Embryonic facial prominence (tissue), 1 donor: ENCODE results near the gene GP5.

ENCODE experiments used
- DNase-seq: peaks from one replicate; pipeline ENCODE4 v3.0.0-alpha.2; 2016; ENCODE audit errors: extremely low spot score

The GP5 gene, protein sequence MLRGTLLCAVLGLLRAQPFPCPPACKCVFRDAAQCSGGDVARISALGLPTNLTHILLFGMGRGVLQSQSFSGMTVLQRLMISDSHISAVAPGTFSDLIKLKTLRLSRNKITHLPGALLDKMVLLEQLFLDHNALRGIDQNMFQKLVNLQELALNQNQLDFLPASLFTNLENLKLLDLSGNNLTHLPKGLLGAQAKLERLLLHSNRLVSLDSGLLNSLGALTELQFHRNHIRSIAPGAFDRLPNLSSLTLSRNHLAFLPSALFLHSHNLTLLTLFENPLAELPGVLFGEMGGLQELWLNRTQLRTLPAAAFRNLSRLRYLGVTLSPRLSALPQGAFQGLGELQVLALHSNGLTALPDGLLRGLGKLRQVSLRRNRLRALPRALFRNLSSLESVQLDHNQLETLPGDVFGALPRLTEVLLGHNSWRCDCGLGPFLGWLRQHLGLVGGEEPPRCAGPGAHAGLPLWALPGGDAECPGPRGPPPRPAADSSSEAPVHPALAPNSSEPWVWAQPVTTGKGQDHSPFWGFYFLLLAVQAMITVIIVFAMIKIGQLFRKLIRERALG

GRCh38 chr3:194399166-194399565, at the start of gene GP5:
TSS of gene GP5 (minus strand) at chr3:194399266. CDS start at chr3:194398282, 984 bp downstream.
- DNase-seq: no peak

GRCh38 chr3:194447657-194448056, 48.6 kb upstream of the GP5 start:
- no peak for DNase-seq

GRCh38 chr3:194447161-194447560, 48.1 kb upstream of the GP5 start:
- no peak for DNase-seq

GRCh38 chr3:194446754-194447153, 47.7 kb upstream of the GP5 start:
- DNase-seq: no peak

DNA sequence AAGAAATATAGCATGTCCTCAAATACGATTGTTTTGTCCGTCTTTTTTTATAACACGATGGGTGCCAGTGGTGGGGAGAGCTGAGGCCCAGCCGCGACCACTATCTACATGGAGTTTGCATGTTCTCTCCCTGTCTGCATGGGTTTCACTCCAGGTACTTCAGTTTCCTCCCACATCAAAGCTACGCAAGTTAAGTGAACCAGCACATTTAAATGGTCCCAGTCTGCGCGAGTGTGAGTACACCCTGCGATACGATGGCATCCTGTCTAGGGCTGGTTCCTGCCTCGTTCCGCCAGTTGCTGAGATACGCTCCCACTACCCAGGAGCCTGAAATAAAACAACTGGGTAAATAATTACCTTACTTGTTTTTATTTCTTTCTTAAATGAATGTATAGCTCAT, 47.1 kb upstream of the GP5 start:
- DNase-seq: no peak

DNA sequence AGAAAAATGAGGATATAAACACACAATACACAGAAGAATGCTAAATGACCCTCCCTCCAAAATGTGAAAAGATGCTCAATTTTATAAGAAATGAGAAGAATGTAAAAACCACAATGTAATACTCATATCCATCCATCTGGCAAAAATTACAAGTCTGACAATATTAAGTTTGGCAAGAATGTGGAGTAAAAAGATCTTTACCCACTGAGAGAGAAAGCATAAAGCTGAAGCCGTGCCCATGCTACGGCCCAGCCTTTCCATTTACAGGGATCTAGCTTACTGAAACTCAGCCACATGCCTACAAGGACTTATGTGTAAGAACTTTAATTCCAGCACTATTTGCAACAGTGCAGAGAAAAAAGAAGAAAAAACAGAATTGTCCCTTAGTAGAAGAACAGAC, 44.8 kb upstream of the GP5 start:
- peak; percentile 17 for DNase-seq

- no peak for DNase-seq
Measured at GRCh38 chr3:194440756-194441155, 41.7 kb upstream of the GP5 start.

DNA sequence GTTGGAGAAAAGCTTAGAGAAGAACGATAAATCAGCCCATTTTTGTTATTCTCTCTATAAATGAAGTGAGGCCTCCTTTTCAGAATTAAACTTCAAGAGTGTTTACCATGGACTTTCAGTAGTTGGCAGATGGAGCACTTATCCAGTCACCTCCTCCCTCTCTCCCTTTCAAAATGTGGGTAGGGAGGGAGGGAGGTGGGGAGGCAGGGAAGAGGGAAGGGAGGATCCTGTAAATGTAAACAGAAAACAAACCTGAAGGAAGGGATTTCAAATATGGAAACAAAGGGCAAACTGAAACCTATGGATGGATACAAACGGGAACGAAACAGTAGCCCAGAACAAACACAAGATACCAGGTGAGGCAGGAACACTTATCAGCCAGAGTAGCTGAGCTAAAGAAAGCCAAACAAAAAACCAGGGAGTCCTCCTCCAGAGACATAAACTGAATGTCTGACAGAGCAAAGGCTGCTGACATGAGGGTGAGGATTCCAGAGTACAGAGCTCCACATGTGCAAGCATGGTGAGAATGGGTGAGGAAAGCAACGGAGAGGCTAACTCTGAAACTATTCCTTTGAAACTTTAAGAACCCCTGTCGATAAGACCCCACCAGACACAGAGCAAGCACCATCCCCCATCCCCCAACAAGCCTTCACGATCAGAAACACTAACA, 41.0 kb upstream of the GP5 start:
- no peak for DNase-seq

GRCh38 chr3:194434503-194434902, 35.4 kb upstream of the GP5 start:
- no peak for DNase-seq

- no peak for DNase-seq
Measured at GRCh38 chr3:194431554-194431953, 32.5 kb upstream of the GP5 start.

GRCh38 chr3:194425399-194425798, 26.3 kb upstream of the GP5 start:
- no peak for DNase-seq

GRCh38 chr3:194424953-194425352, 25.9 kb upstream of the GP5 start:
- no peak for DNase-seq

GRCh38 chr3:194424373-194424772, 25.3 kb upstream of the GP5 start:
- DNase-seq: no peak

DNA sequence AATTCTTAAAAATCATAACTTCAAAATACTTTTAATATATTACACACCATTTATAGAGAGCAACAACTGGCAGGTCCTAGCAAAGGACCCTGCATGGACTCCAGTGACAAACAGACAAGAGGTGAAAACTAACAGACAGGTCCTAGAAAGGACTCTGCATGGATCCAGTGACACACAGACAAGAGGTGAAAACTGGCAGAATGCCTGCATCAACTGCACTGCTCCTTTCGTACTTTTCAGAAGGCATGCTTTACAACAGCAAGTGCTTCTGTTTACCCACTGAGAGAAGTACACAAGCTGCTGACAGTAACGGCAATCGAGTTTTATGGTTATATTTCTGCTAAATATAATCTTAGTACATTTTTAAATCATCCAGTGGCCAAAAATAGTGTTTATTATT, 24.3 kb upstream of the GP5 start:
- DNase-seq: no peak

- DNase-seq: no peak
Measured at GRCh38 chr3:194422188-194422587, 23.1 kb upstream of the GP5 start.

DNA sequence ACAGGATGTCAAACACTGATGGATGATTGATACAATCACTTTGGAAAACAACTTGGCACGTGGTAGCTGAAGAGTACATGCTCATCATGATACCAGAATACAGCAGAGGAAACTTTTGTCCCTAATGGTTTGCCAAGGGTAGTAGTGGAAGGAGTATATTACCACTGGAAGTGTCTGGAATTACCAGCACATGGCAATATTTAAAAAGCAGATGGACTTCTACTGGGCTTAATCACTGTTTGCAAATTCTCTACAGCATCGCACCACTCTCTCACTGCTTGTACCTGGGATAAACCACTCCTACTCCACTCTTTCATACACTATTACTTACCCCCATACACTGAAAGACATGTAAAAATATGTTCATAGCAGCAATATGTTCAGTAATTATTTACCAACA, 19.6 kb upstream of the GP5 start:
- no peak for DNase-seq

GRCh38 chr3:194407423-194407822, 8.4 kb upstream of the GP5 start:
- DNase-seq: no peak

DNA sequence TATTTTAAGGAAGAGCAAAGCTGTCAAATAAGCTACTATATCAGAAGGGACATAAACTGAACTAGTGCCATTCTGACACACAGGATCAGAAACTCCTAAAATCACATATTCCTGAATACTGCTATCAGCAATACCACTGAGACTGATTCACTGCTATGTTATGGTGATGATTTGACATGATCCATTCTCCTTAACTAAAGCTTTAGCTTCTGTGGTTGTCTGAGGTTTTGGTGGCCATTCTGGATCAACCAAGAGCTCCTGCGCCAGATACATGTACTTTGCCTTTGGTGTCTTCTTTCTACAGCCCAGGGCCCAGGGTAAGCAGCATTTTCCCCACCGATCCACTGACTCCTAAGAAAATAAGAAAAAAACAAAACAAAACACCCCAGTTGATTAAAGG, 6.7 kb upstream of the GP5 start:
- DNase-seq: no peak

DNA sequence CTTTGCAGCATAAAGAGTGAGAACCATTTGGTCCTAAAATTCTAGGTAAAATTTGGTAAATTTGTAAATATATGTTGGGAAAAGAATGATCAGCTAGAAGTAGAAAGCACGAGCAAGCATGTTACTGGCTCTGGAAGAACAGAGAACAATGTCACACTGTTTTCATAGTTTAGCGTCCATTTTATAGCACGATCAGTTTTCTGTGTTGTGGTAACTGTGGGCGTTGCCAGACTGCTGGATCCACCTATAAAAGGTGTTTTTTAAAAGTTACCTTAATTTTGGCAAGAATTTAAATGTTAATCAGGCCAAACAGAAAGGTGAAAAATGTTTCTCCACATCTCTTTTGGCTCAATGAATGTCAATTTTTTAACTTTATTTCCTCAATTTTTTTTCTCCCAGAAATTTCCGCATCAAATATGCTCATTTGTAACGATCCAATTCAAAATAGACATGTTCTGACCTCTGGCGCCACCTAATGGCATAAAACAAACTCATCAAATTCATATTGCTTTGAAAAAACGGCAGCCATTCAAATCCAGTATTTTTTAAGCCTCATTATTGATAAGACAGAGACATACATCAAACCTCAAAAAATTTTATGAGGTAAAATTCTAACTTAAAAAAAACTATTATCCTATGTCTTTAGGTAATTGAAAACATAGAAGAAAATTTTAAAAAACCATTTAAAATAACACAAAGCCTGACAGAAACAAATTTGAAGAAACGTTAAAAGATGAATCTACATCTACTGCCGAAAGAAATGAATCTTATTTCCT, 5.5 kb upstream of the GP5 start:
- DNase-seq: peak; percentile 58

- DNase-seq: no peak
Measured at GRCh38 chr3:194401868-194402329, 2.8 kb upstream of the GP5 start.

DNA sequence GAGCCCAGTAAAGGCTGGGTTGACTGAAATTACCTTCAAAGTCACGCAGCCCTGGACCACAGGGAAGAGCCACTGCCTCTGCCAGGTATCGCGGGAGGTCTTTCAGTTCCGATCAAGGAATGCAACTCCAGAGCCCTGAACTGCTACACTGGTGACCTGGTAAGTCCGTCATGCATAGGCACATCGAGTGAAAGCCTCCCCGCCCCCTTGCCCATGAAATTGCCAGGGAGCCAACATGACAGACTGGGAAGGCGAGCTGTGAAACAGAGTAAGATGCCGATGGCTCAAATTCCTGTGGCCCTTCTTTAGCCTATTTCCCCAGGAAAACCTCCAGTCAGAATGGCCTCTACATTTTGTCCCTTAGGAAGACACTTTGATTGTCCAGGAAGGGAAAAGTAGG, 2.3 kb upstream of the GP5 start:
- DNase-seq: no peak

- no peak for DNase-seq
Measured at GRCh38 chr3:194399874-194400411, 877 bp upstream of the GP5 start.
